ENCODE data around the gene DICER1. TPM values are rescaled to one million over a fixed set of nuclear protein-coding genes. Genes with fewer than 3 reads are reported as not detected.

Gene DICER1
- total RNA-seq, 1 experiment from 2014 or later: 32.7 TPM

DNA sequence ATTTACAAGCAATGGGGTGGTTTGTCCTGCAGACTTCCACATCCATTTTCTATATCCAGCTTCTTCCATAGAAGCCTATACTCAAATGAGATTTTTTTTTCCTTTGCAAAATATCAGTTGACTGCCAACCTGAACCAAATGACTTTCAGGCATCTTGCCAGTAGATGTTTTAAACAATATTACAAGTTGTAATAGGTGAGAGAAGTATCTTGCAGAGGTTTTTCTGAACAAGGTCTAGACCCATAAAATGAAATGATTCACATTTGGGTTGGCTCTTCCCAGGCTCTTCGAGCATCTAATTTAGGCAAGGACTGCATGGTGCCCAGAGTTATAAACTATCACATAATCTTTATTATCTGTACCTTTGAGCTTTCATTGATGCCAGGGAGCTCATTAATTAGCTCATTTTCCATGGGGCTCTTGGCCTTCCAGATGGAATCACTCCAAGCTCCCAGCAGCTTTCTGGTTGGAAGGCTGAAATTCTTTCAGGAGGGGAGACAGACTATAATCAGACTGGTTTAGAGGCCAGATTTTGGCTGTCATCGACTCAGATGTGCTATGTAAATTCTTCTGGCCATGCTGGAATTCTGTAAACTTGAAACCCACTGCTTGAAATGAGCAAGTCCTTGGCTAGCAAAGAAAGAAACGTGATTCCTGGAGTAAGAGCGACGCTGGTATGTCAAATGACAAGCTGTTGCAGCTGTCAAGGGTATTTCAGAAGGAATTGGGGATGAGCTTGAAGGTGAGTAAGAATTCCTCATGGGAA lies 32.2 kb upstream of the DICER1 start:
- Histone ChIP-seq H3K4me3 (ENCODE audit: low read depth in 2 of 2, low read length in 2 of 2) (no peak overlapping the region), H3K9me3 (ENCODE audit: control insufficient read depth, insufficient read depth, low read depth, low read length) (no peaks in the 10 kb centered on the region), H3K4me1 (ENCODE audit: control insufficient read depth, insufficient read depth, low read length) (no peaks in the 10 kb centered on the region), H3K27me3 (ENCODE audit: control insufficient read depth, insufficient read depth, low read length) (no peaks in the 10 kb centered on the region), H3K36me3 (ENCODE audit: control insufficient read depth, insufficient read depth, low read length) (no peaks in the 10 kb centered on the region; the same call in 1 of the 2 replicates), H3K27ac (ENCODE audit: low read length) (no peak overlapping the region)
- POLR2A ChIA-PET: no interaction called here
- CTCF ChIA-PET: no interaction called here
- BruUV-seq (replicated peaks): no TSS peak
- in situ Hi-C loops (cut with HindIII; ENCODE audit: low pct_unique_long_range_greater_than_20kb, low sequenced_read_pairs): no loop called here
- TF ChIP-seq, protein P1, sequence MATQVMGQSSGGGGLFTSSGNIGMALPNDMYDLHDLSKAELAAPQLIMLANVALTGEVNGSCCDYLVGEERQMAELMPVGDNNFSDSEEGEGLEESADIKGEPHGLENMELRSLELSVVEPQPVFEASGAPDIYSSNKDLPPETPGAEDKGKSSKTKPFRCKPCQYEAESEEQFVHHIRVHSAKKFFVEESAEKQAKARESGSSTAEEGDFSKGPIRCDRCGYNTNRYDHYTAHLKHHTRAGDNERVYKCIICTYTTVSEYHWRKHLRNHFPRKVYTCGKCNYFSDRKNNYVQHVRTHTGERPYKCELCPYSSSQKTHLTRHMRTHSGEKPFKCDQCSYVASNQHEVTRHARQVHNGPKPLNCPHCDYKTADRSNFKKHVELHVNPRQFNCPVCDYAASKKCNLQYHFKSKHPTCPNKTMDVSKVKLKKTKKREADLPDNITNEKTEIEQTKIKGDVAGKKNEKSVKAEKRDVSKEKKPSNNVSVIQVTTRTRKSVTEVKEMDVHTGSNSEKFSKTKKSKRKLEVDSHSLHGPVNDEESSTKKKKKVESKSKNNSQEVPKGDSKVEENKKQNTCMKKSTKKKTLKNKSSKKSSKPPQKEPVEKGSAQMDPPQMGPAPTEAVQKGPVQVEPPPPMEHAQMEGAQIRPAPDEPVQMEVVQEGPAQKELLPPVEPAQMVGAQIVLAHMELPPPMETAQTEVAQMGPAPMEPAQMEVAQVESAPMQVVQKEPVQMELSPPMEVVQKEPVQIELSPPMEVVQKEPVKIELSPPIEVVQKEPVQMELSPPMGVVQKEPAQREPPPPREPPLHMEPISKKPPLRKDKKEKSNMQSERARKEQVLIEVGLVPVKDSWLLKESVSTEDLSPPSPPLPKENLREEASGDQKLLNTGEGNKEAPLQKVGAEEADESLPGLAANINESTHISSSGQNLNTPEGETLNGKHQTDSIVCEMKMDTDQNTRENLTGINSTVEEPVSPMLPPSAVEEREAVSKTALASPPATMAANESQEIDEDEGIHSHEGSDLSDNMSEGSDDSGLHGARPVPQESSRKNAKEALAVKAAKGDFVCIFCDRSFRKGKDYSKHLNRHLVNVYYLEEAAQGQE (IDR thresholded peaks at IDR 0.05; ENCODE audit: insufficient read depth in 1 of 2, low read depth in 2 of 2, low read length in 1 of 2): no peak
- TF ChIP-seq SIN3A (IDR thresholded peaks at IDR 0.05; ENCODE audit: borderline replicate concordance, insufficient read depth, low read depth, low read length): no peak
- no peak for TF ChIP-seq TCF7L2 (IDR thresholded peaks at IDR 0.05; ENCODE audit: low read depth, low read length)
- TF ChIP-seq POLR2AphosphoS5 (IDR thresholded peaks at IDR 0.05; ENCODE audit: low read depth, low read length): no peak
- TF ChIP-seq CTCF (IDR thresholded peaks at IDR 0.05): no peak
- ATAC-seq: no peak
- DNase-seq (ENCODE audit: low read depth, low spot score): no peak
- intact Hi-C loops (cut with micrococcal nuclease; ENCODE audit: unreplicated experiment): no loop called here

DNA sequence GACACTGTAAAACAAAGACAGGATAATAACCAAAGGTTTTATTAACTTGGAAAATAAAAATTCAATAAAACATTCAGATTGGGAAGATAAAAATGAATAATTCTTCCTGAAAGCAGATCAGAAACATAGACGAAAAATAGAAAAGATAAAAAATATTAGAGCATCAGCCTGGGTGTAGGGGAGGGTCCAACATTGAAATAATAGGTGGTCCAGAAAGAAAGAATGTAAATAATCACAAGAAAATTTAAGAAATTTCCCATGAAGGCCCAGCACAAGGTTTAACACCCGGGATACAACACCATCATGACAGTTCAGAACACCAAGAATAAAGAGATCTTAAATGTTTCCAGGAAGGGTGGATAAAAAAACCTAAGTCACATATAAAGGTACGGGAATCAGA lies 31.1 kb upstream of the DICER1 start:
- ChIA-PET POLR2A (no interaction called here), CTCF (no interaction called here)
- TF ChIP-seq, protein P1 (IDR thresholded peaks at IDR 0.05; ENCODE audit: insufficient read depth in 1 of 2, low read depth in 2 of 2, low read length in 1 of 2): no peak
- TF ChIP-seq CTCF (IDR thresholded peaks at IDR 0.05): no peak
- no peak for TF ChIP-seq POLR2AphosphoS5 (IDR thresholded peaks at IDR 0.05; ENCODE audit: low read depth, low read length)
- TF ChIP-seq SIN3A (IDR thresholded peaks at IDR 0.05; ENCODE audit: borderline replicate concordance, insufficient read depth, low read depth, low read length): no peak
- no peak for TF ChIP-seq TCF7L2 (IDR thresholded peaks at IDR 0.05; ENCODE audit: low read depth, low read length)
- H3K27me3 ChIP-seq (ENCODE audit: control insufficient read depth, insufficient read depth, low read length): no peaks in the 10 kb centered on the region
- H3K4me3 ChIP-seq (ENCODE audit: low read depth in 2 of 2, low read length in 2 of 2): no peak overlapping the region
- no TSS peak for BruUV-seq (replicated peaks)
- H3K9me3 ChIP-seq (ENCODE audit: control insufficient read depth, insufficient read depth, low read depth, low read length): no peaks in the 10 kb centered on the region
- no peak for ATAC-seq
- no peaks in the 10 kb centered on the region for H3K4me1 ChIP-seq (ENCODE audit: control insufficient read depth, insufficient read depth, low read length)
- no peak overlapping the region for H3K27ac ChIP-seq (ENCODE audit: low read length)
- in situ Hi-C loops (cut with HindIII; ENCODE audit: low pct_unique_long_range_greater_than_20kb, low sequenced_read_pairs): no loop called here
- no peak for DNase-seq (ENCODE audit: low read depth, low spot score)
- intact Hi-C loops (cut with micrococcal nuclease; ENCODE audit: unreplicated experiment): no loop called here
- no peaks in the 10 kb centered on the region; the same call in 1 of the 2 replicates for H3K36me3 ChIP-seq (ENCODE audit: control insufficient read depth, insufficient read depth, low read length)
